HG02981 (cell line): ENCODE data around the gene LIN9.

Source experiments
- ATAC-seq: cut with Tn5 transposase; IDR thresholded peaks from one replicate; pipeline ENCODE4 v1.9.1; 2021; ENCODE audit warnings: mild to moderate bottlenecking, moderate library complexity; ENCODE audit not compliant: unreplicated experiment

The LIN9 gene

GRCh38 chr1:226320930-226321329 lies 12.0 kb upstream of the LIN9 start:
- ATAC-seq, result no peak

GRCh38 chr1:226318471-226318870 lies 9.5 kb upstream of the LIN9 start:
- ATAC-seq, result no peak

GRCh38 chr1:226314055-226314454 lies 5.1 kb upstream of the LIN9 start:
- ATAC-seq, result no peak

GRCh38 chr1:226312065-226312464 lies 3.1 kb upstream of the LIN9 start:
- ATAC-seq, result no peak

- no peak for ATAC-seq
Observed at GRCh38 chr1:226311376-226311775, 2.4 kb upstream of the LIN9 start.

GRCh38 chr1:226310637-226311195 lies 1.8 kb upstream of the LIN9 start:
- ATAC-seq, result no peak

- no peak for ATAC-seq
Observed at GRCh38 chr1:226310245-226310540, 1.2 kb upstream of the LIN9 start.

GRCh38 chr1:226309398-226310244 lies 657 bp upstream of the LIN9 start:
- ATAC-seq, result peak; percentile 50

- peak; percentile 13 for ATAC-seq
Observed at GRCh38 chr1:226308166-226308722, 720 bp downstream of the LIN9 start.

GRCh38 chr1:226306425-226306824 lies 2.5 kb downstream of the LIN9 start:
- no peak for ATAC-seq

GRCh38 chr1:226305184-226305583 lies 3.8 kb downstream of the LIN9 start:
- no peak for ATAC-seq

GRCh38 chr1:226304291-226304955 lies 4.5 kb downstream of the LIN9 start:
- no peak for ATAC-seq

GRCh38 chr1:226302731-226303130 lies 6.2 kb downstream of the LIN9 start:
- ATAC-seq, result no peak

GRCh38 chr1:226296911-226297310 lies 12.1 kb downstream of the LIN9 start:
- no peak for ATAC-seq

- ATAC-seq, result no peak
Observed at GRCh38 chr1:226293553-226293920, 15.4 kb downstream of the LIN9 start.

GRCh38 chr1:226292874-226293552 lies 16.0 kb downstream of the LIN9 start:
- no peak for ATAC-seq

GRCh38 chr1:226287587-226287986 lies 21.4 kb downstream of the LIN9 start:
- no peak for ATAC-seq

GRCh38 chr1:226281058-226281457 lies 27.9 kb downstream of the LIN9 start:
- ATAC-seq, result no peak

GRCh38 chr1:226279498-226279897 lies 29.5 kb downstream of the LIN9 start:
- ATAC-seq, result no peak

- no peak for ATAC-seq
Observed at GRCh38 chr1:226277897-226278296, 31.1 kb downstream of the LIN9 start.

GRCh38 chr1:226276987-226277386 lies 32.0 kb downstream of the LIN9 start:
- ATAC-seq, result no peak
